IMR-90 (cell line): Measurements from ENCODE around the gene NEDD4L.

Source experiments
- BHLHE40 ChIP-seq: fragments of 150-350 bp; IDR thresholded peaks from 2 replicates; pipeline ENCODE4 v1.6.1; 2016; ENCODE audit warnings: mild to moderate bottlenecking, low read depth, low read length
- CEBPB ChIP-seq: IDR thresholded peaks from 2 replicates; pipeline ENCODE4 v1.6.1; 2012; ENCODE audit warnings: low read depth, low read length, improper control_type of control experiment
- CHD1 ChIP-seq: IDR thresholded peaks from 2 replicates; pipeline ENCODE4 v1.6.1; 2012; ENCODE audit warnings: low read depth, low read length, improper control_type of control experiment
- CTCF ChIP-seq: conservative IDR thresholded peaks from 2 replicates; pipeline ENCODE4 v1.5.1; 2012; ENCODE audit warnings: mild to moderate bottlenecking, low read depth, low read length, improper control_type of control experiment
- ELK1 ChIP-seq: fragments of 150-350 bp; IDR thresholded peaks from 2 replicates; pipeline ENCODE4 v1.6.1; 2016; ENCODE audit warnings: low read depth, mild to moderate bottlenecking, low read length, moderate library complexity, borderline replicate concordance
- FOS ChIP-seq: fragments of 150-350 bp; IDR thresholded peaks from 2 replicates; pipeline ENCODE4 v1.6.1; 2016; ENCODE audit warnings: low read depth, low read length
- MAZ ChIP-seq: IDR thresholded peaks from 2 replicates; pipeline ENCODE4 v1.6.1; 2012; ENCODE audit warnings: low read depth, mild to moderate bottlenecking, low read length, improper control_type of control experiment, moderate library complexity, borderline replicate concordance
- POLR2A ChIP-seq: IDR thresholded peaks from 2 replicates; pipeline ENCODE4 v1.6.1; 2012; ENCODE audit warnings: mild to moderate bottlenecking, low read depth, low read length
- RCOR1 ChIP-seq: IDR thresholded peaks from 2 replicates; pipeline ENCODE4 v1.6.1; 2012; ENCODE audit warnings: mild to moderate bottlenecking, low read length, improper control_type of control experiment; ENCODE audit not compliant: insufficient replicate concordance
- RFX5 ChIP-seq: IDR thresholded peaks from 2 replicates; pipeline ENCODE4 v1.8.0; 2012; ENCODE audit warnings: low read depth, mild to moderate bottlenecking, low read length, moderate library complexity
- SMC3 ChIP-seq: fragments of 150-350 bp; IDR thresholded peaks from 2 replicates; pipeline ENCODE4 v1.6.1; 2016; ENCODE audit warnings: low read depth, mild to moderate bottlenecking, antibody characterized with exemption, low read length, moderate library complexity
- USF2 ChIP-seq: fragments of 150-350 bp; IDR thresholded peaks from 2 replicates; pipeline ENCODE4 v1.6.1; 2017; ENCODE audit warnings: mild to moderate bottlenecking, antibody characterized with exemption, low read length, low read depth

GRCh38 chr18:58359620-58360019 lies 315.6 kb downstream of the NEDD4L start:
- TF ChIP-seq CTCF = no peak
- no peak for TF ChIP-seq CEBPB
- no peak for TF ChIP-seq CHD1
- TF ChIP-seq SMC3 = no peak
- no peak for TF ChIP-seq BHLHE40
- TF ChIP-seq POLR2A = no peak
- no peak for TF ChIP-seq RFX5
- no peak for TF ChIP-seq USF2
- TF ChIP-seq RCOR1 = no peak
- TF ChIP-seq MAZ = no peak
- TF ChIP-seq FOS = no peak
- TF ChIP-seq ELK1 = no peak
